GM23248 (cell line): ENCODE results near the gene FARP1. TPM values are rescaled to one million over a fixed set of nuclear protein-coding genes. Genes with fewer than 3 reads are reported as not detected.

Experiments
- DNase-seq: peaks from one replicate; pipeline ENCODE4 v3.0.0-alpha.2; 2015
- H2AFZ ChIP-seq: fragments of 200-600 bp; sonication (generic); 2 replicates; pipeline ENCODE4 v1.6.1; 2016; ENCODE audit warnings: antibody characterized with exemption
- H3F3A ChIP-seq: fragments of 200-600 bp; sonication (generic); 2 replicates; pipeline ENCODE4 v1.6.1; 2016; ENCODE audit warnings: mild to moderate bottlenecking, antibody characterized with exemption, mixed run types; ENCODE audit not compliant: insufficient read depth
- H3K27ac ChIP-seq: fragments of 200-600 bp; sonication (generic); 2 replicates; pipeline ENCODE4 v1.5.1; 2016; ENCODE audit warnings: mild to moderate bottlenecking
- H3K27me3 ChIP-seq: fragments of 200-600 bp; sonication (generic); replicated peaks from 2 replicates; pipeline ENCODE4 v1.6.1; 2016; ENCODE audit warnings: mild to moderate bottlenecking; ENCODE audit not compliant: insufficient read depth
- H3K36me3 ChIP-seq: fragments of 200-600 bp; sonication (generic); 2 replicates; pipeline ENCODE4 v1.6.1; 2016; ENCODE audit warnings: low read depth, mild to moderate bottlenecking
- H3K4me1 ChIP-seq: fragments of 200-600 bp; sonication (generic); 2 replicates; pipeline ENCODE4 v1.6.1; 2016; ENCODE audit warnings: mild to moderate bottlenecking; ENCODE audit not compliant: insufficient read depth
- H3K4me2 ChIP-seq: fragments of 200-600 bp; sonication (generic); one replicate; pipeline ENCODE4 v1.6.1; 2016; ENCODE audit warnings: mild to moderate bottlenecking; ENCODE audit not compliant: unreplicated experiment
- H3K4me3 ChIP-seq: fragments of 200-600 bp; sonication (generic); 2 replicates; pipeline ENCODE4 v1.5.1; 2016; ENCODE audit warnings: mild to moderate bottlenecking
- H3K79me2 ChIP-seq: fragments of 200-600 bp; sonication (generic); 2 replicates; pipeline ENCODE4 v1.6.1; 2016; ENCODE audit warnings: mild to moderate bottlenecking; ENCODE audit not compliant: insufficient read depth
- H3K9ac ChIP-seq: fragments of 200-600 bp; sonication (generic); 2 replicates; pipeline ENCODE4 v1.6.1; 2016; ENCODE audit warnings: mild to moderate bottlenecking
- H3K9me2 ChIP-seq: fragments of 200-600 bp; sonication (generic); 2 replicates; pipeline ENCODE4 v1.6.1; 2016; ENCODE audit warnings: mixed run types, mild to moderate bottlenecking, moderate library complexity; ENCODE audit not compliant: insufficient read depth
- H3K9me3 ChIP-seq: fragments of 200-600 bp; sonication (generic); one replicate; pipeline ENCODE4 v1.6.1; 2017; ENCODE audit warnings: low read depth
- H4K20me1 ChIP-seq: fragments of 200-600 bp; sonication (generic); 2 replicates; pipeline ENCODE4 v1.6.0; 2016; ENCODE audit not compliant: insufficient read depth
- EZH2 ChIP-seq: fragments of 200-600 bp; sonication (generic); IDR thresholded peaks from 2 replicates; pipeline ENCODE4 v1.6.1; 2018; ENCODE audit warnings: antibody characterized with exemption, mild to moderate bottlenecking; ENCODE audit not compliant: insufficient read depth, poor library complexity, severe bottlenecking
- EZH2phosphoT487 ChIP-seq: fragments of 200-600 bp; sonication (generic); IDR thresholded peaks from 2 replicates; pipeline ENCODE4 v1.6.1; 2018; ENCODE audit warnings: antibody characterized with exemption, moderate library complexity, mild to moderate bottlenecking, low read depth; ENCODE audit not compliant: insufficient read depth
- WGBS, 2 experiments: methylation state at CpG; one replicate each; pipeline ENCODE4 v1.1.6; 2015 to 2017; ENCODE audit warnings: low lambda C conversion rate in 2 of 2, low coverage in 1 of 2; ENCODE audit errors: missing lambda C conversion rate in 2 of 2; 5-methylcytosine and 5-hydroxymethylcytosine counted together
- in situ Hi-C: fragments of 300-500 bp; cut with MboI; formaldehyde crosslinking; loops from 2 replicates; pipeline ENCODE4 v1.15.0; 2020
- polyA plus RNA-seq: library from polyadenylated mRNA; unstranded; fragments of >200 nt; fragmentation: Nextera tagmentation; extraction: Ambion mirVana; gene quantifications from 2 replicates; pipeline ENCODE4 v1.2.1, GENCODE V29; 2016
- total RNA-seq: library from RNA; depleted of rRNA; stranded (reverse); fragments of >200 nt; shearing (Covaris generic); gene quantifications from 2 replicates; pipeline ENCODE4 v1.2.3, GENCODE V29; 2014

FARP1 gene
- total and polyA plus RNA-seq, 2 experiments from 2014 or later: 53.7 to 56.6 TPM

GRCh38 chr13:98490195-98490836 lies 347.4 kb downstream of the FARP1 start:
- TF ChIP-seq EZH2phosphoT487 (no peak), EZH2 (no peak)
- H3K9me3 ChIP-seq: no peaks in the 10 kb centered on the region
- no peaks in the 10 kb centered on the region for H3K27me3 ChIP-seq
- H3K4me1 ChIP-seq: peaks cover 50% of the 10 kb centered on the region
- H3K4me2 ChIP-seq: no peak overlapping the region
- H3K79me2 ChIP-seq: peaks cover 99% of the 10 kb centered on the region
- H2AFZ ChIP-seq: no peak overlapping the region
- no peak for DNase-seq
- H3K27ac ChIP-seq: no peak overlapping the region
- H3K9me2 ChIP-seq: no peaks in the 10 kb centered on the region
- no peaks in the 10 kb centered on the region for H3K36me3 ChIP-seq
- no peak overlapping the region for H3K4me3 ChIP-seq
- no peak overlapping the region for H3K9ac ChIP-seq
- WGBS, 2 experiments: 74 to 78% methylated on average over 9 of the region's 9 CpGs
- peaks cover 19% of the 10 kb centered on the region for H3F3A ChIP-seq
- no peaks in the 10 kb centered on the region for H4K20me1 ChIP-seq
- in situ Hi-C loops: no loop called here

GRCh38 chr13:98490866-98491265 lies 348.0 kb downstream of the FARP1 start:
- Histone ChIP-seq H3K9ac (no peak overlapping the region), H3K4me3 (no peak overlapping the region), H3K9me2 (no peaks in the 10 kb centered on the region), H2AFZ (no peak overlapping the region), H3K36me3 (no peaks in the 10 kb centered on the region), H4K20me1 (no peaks in the 10 kb centered on the region), H3K9me3 (no peaks in the 10 kb centered on the region), H3K4me1 (peaks cover 50% of the 10 kb centered on the region), H3K27me3 (no peaks in the 10 kb centered on the region), H3K27ac (no peak overlapping the region), H3K79me2 (peaks cover 99% of the 10 kb centered on the region), H3F3A (peaks cover 20% of the 10 kb centered on the region), H3K4me2 (no peak overlapping the region)
- in situ Hi-C loops: no loop called here
- 74 to 78% methylated on average over 8 of the region's 8 CpGs for WGBS, 2 experiments
- no peak for DNase-seq
- TF ChIP-seq EZH2phosphoT487: no peak
- no peak for TF ChIP-seq EZH2

- Histone ChIP-seq H3K4me1 (peaks cover 51% of the 10 kb centered on the region), H3K79me2 (peaks cover 99% of the 10 kb centered on the region), H3K36me3 (no peaks in the 10 kb centered on the region), H4K20me1 (no peaks in the 10 kb centered on the region), H3K27me3 (no peaks in the 10 kb centered on the region), H3K4me3 (no peak overlapping the region), H3K9me3 (no peaks in the 10 kb centered on the region), H2AFZ (no peak overlapping the region), H3K4me2 (no peak overlapping the region), H3K9ac (peak overlapping the region; percentile 38; the same call in 1 of the 2 replicates), H3K9me2 (no peaks in the 10 kb centered on the region), H3K27ac (peak overlapping the region; percentile 10; the same call in 1 of the 2 replicates), H3F3A (peaks cover 23% of the 10 kb centered on the region)
- TF ChIP-seq EZH2phosphoT487: no peak
- no peak for TF ChIP-seq EZH2
- DNase-seq: peak; percentile 57
- 85 to 88% methylated on average over 6 of the region's 6 CpGs for WGBS, 2 experiments
- in situ Hi-C loops: no loop called here
These were observed 349.6 kb downstream of the FARP1 start for GRCh38 chr13:98492335-98493041.

- peak overlapping the region; percentile 38; the same call in 1 of the 2 replicates for H3K9ac ChIP-seq
- H3K4me2 ChIP-seq: no peak overlapping the region
- no peak for DNase-seq
- H3K79me2 ChIP-seq: peaks cover 99% of the 10 kb centered on the region
- in situ Hi-C loops: no loop called here
- TF ChIP-seq EZH2 (no peak), EZH2phosphoT487 (no peak)
- H2AFZ ChIP-seq: no peak overlapping the region
- H3F3A ChIP-seq: peaks cover 22% of the 10 kb centered on the region
- peaks cover 44% of the 10 kb centered on the region for H3K4me1 ChIP-seq
- H3K9me3 ChIP-seq: no peaks in the 10 kb centered on the region
- 59 to 66% methylated on average over 6 of the region's 6 CpGs for WGBS, 2 experiments
- no peaks in the 10 kb centered on the region for H3K9me2 ChIP-seq
- no peak overlapping the region for H3K4me3 ChIP-seq
- peak overlapping the region; percentile 10; the same call in 1 of the 2 replicates for H3K27ac ChIP-seq
- no peaks in the 10 kb centered on the region for H3K36me3 ChIP-seq
- H4K20me1 ChIP-seq: no peaks in the 10 kb centered on the region
- no peaks in the 10 kb centered on the region for H3K27me3 ChIP-seq
These were observed 350.3 kb downstream of the FARP1 start for GRCh38 chr13:98493042-98493712.
